K562 (cell line): ENCODE data around the gene MED12. TPM values are rescaled to one million over a fixed set of nuclear protein-coding genes. Genes with fewer than 3 reads are reported as not detected.
A peak's percentile ranks its signal among the peaks of the same experiment; 100 is the strongest.

Source experiments
- ATAC-seq: fragments of 200-7000 bp; cut with Tn5 transposase; 3 replicates; pipeline ENCODE4 v1.9.1; 2020; ENCODE audit warnings: moderate library complexity
- BruUV-seq: library from RNA; stranded (reverse); fragments of 400-500 nt; replicated peaks from 2 replicates; lab custom pipeline; 2021; lab: Mats Ljungman, UMichigan
- CTCF ChIA-PET: fragments of 300-600 bp; formaldehyde crosslinking; extraction: SDS; loops from one replicate; lab custom pipeline; 2021; ENCODE audit warnings: low intra/inter-chr PET ratio; lab: Yijun Ruan, JAX
- POLR2A ChIA-PET: fragments of 300-600, 350-650 bp; sonication (Branson Sonifier 250); formaldehyde crosslinking; extraction: SDS; loops from one replicate; lab custom pipeline; 2021; ENCODE audit warnings: antibody characterized with exemption, inconsistent platforms; lab: Yijun Ruan, JAX
- DNase-seq, 4 experiments: peaks; one replicate each; pipeline versions ENCODE4 v3.0.0 to v3.0.0-alpha.2; 2011 to 2018; ENCODE audit warnings: low spot score in 3 of 4, mixed read lengths in 3 of 4; ENCODE audit errors: extremely low read depth in 1 of 4
- FAIRE-seq: peaks from 2 replicates; lab custom pipeline; 2011; peaks lifted over from hg19 to GRCh38; lab: Jason Lieb, UNC
- H2AFZ ChIP-seq: 2 replicates; pipeline ENCODE4 v1.6.0; 2011; ENCODE audit warnings: low read depth, low read length, control low read depth, inconsistent platforms
- H3K27ac ChIP-seq: fragments of 200-600 bp; 3 replicates; pipeline ENCODE4 v1.8.0; 2011; ENCODE audit warnings: low read depth, mild to moderate bottlenecking, control low read depth, inconsistent platforms, low read length, moderate library complexity, mixed read lengths; ENCODE audit errors: extremely low read depth
- H3K27me3 ChIP-seq, 2 experiments: fragments of 300-600 bp in 1 of 2; 2 replicates in 1 of 2; 3 replicates in 1 of 2; pipeline versions ENCODE4 v1.6.0 to v1.8.0; 2011; ENCODE audit warnings: inconsistent platforms in 2 of 2, low read length in 2 of 2, mild to moderate bottlenecking in 1 of 2, mixed read lengths in 1 of 2, moderate library complexity in 1 of 2; ENCODE audit not compliant: control insufficient read depth in 2 of 2, insufficient read depth in 2 of 2
- H3K36me3 ChIP-seq: fragments of 300-600 bp; 3 replicates; pipeline ENCODE4 v1.8.0; 2011; ENCODE audit warnings: mild to moderate bottlenecking, low read length, inconsistent platforms; ENCODE audit not compliant: control insufficient read depth, insufficient read depth
- H3K4me1 ChIP-seq, 2 experiments: fragments of 200-600 bp in 1 of 2; replicated peaks in 1 of 2; 2 replicates in 1 of 2; 3 replicates in 1 of 2; pipeline versions ENCODE4 v1.5.1 to v1.8.0; 2011; ENCODE audit warnings: inconsistent platforms in 2 of 2, low read length in 2 of 2, mild to moderate bottlenecking in 1 of 2, mixed read lengths in 1 of 2, moderate library complexity in 1 of 2; ENCODE audit not compliant: control insufficient read depth in 2 of 2, insufficient read depth in 2 of 2
- H3K4me2 ChIP-seq: 2 replicates; pipeline ENCODE4 v1.6.1; 2011; ENCODE audit warnings: low read length, control low read depth, inconsistent platforms, mixed read lengths; ENCODE audit not compliant: insufficient read depth
- H3K4me3 ChIP-seq: fragments of 200-600 bp; sonication (generic), shearing (Covaris generic); 2 replicates; pipeline ENCODE4 v1.5.1; 2016; ENCODE audit warnings: control low read depth, inconsistent platforms
- H3K79me2 ChIP-seq: fragments of 200-600 bp; 3 replicates; pipeline ENCODE4 v1.8.0; 2011; ENCODE audit warnings: low read length, inconsistent platforms; ENCODE audit not compliant: control insufficient read depth, insufficient read depth
- H3K9ac ChIP-seq, 2 experiments: 2 replicates each; pipeline versions ENCODE4 v1.6.0 to v1.6.1; 2011; ENCODE audit warnings: low read depth in 2 of 2, low read length in 2 of 2, control low read depth in 1 of 2, inconsistent platforms in 1 of 2, mild to moderate bottlenecking in 1 of 2, mixed read lengths in 1 of 2; ENCODE audit not compliant: insufficient read depth in 1 of 2
- H3K9me1 ChIP-seq: one replicate; pipeline ENCODE4 v1.6.0; 2011; ENCODE audit warnings: inconsistent platforms, mild to moderate bottlenecking, low read length, moderate library complexity; ENCODE audit not compliant: control insufficient read depth, insufficient read depth
- H3K9me3 ChIP-seq: replicated peaks from 2 replicates; pipeline ENCODE4 v1.5.1; 2011; ENCODE audit warnings: low read depth, low read length, inconsistent platforms; ENCODE audit not compliant: control insufficient read depth, insufficient read depth
- H4K20me1 ChIP-seq: replicated peaks from 2 replicates; pipeline ENCODE4 v1.6.1; 2011; ENCODE audit warnings: low read length, inconsistent platforms, mixed read lengths; ENCODE audit not compliant: control insufficient read depth, insufficient read depth
- CC2D1A ChIP-seq: fragments of 450-650 bp; IDR thresholded peaks from 2 replicates; pipeline ENCODE4 v1.6.1; 2017; ENCODE audit warnings: mild to moderate bottlenecking
- GATAD2A ChIP-seq: fragments of 450-650 bp; IDR thresholded peaks from 2 replicates; pipeline ENCODE4 v1.6.1; 2017
- GTF2F1 ChIP-seq: IDR thresholded peaks from 2 replicates; pipeline ENCODE4 v1.6.1; 2011; ENCODE audit warnings: low read depth, low read length, improper control_type of control experiment
- HDAC1 ChIP-seq, 2 experiments: fragments of 450-650 bp; IDR thresholded peaks; 2 replicates each; pipeline ENCODE4 v1.6.1; 2016 to 2017; ENCODE audit warnings: inconsistent platforms in 1 of 2, mild to moderate bottlenecking in 1 of 2, moderate library complexity in 1 of 2
- KDM1A ChIP-seq, 2 experiments: fragments of 450-650 bp; IDR thresholded peaks; 2 replicates each; pipeline ENCODE4 v1.6.1; 2016; ENCODE audit warnings: mild to moderate bottlenecking in 2 of 2
- MCM3 ChIP-seq: fragments of 450-650 bp; IDR thresholded peaks from 2 replicates; pipeline ENCODE4 v1.6.1; 2016
- NCOR1 ChIP-seq: fragments of 450-650 bp; IDR thresholded peaks from 2 replicates; pipeline ENCODE4 v1.6.1; 2016; ENCODE audit warnings: mild to moderate bottlenecking, moderate library complexity
- TCF3 ChIP-seq: sonication (generic); formaldehyde crosslinking; IDR thresholded peaks from 2 replicates; pipeline ENCODE4 v1.4.0; 2020; ENCODE audit warnings: mild to moderate bottlenecking, missing genetic modification reagents
- ZEB2 ChIP-seq: fragments of 450-650 bp; IDR thresholded peaks from 2 replicates; pipeline ENCODE4 v1.6.1; 2016
- WGBS: fragments of 100-300 bp; shearing (Covaris generic); methylation state at CpG from one replicate; pipeline ENCODE4 v1.1.6; 2016; ENCODE audit warnings: low coverage, mixed read lengths; ENCODE audit not compliant: insufficient coverage; ENCODE audit errors: missing lambda C conversion rate; 5-methylcytosine and 5-hydroxymethylcytosine counted together
- in situ Hi-C: fragments of 300-500 bp; cut with MboI; formaldehyde crosslinking; loops from 4 replicates; pipeline ENCODE4 v1.15.0; 2018; ENCODE audit warnings: inconsistent platforms, mixed read lengths
- intact Hi-C: fragments of 100-400 bp; cut with micrococcal nuclease; formaldehyde crosslinking; loops from 2 replicates; pipeline ENCODE4 v1.14.2; 2022
- polyA plus RNA-seq, 8 experiments: library from polyadenylated mRNA; depleted of rRNA in 4 of 8; stranded (reverse) in 5 of 8; unstranded in 3 of 8; fragments of >200 nt; fragmentation: Nextera tagmentation in 2 of 8; fragmentation: Illumina TruSeq in 1 of 8; extraction: Ambion mirVana in 2 of 8; extraction: Trizol in 1 of 8; gene quantifications; 2 replicates each; pipeline versions ENCODE4 v1.2.1 to v1.2.3, GENCODE V29; 2011 to 2014; ENCODE audit warnings: inconsistent platforms in 1 of 8, missing spikeins in 1 of 8
- total RNA-seq, 7 experiments: library from RNA; depleted of rRNA in 6 of 7; stranded (reverse); fragments of >200 nt in 6 of 7; fragmentation: Illumina TruSeq in 2 of 7; extraction: Trizol in 2 of 7; gene quantifications; 2 replicates each; pipeline versions ENCODE4 v1.2.1 to v1.2.3, GENCODE V29; 2011 to 2021; ENCODE audit warnings: low replicate concordance in 1 of 7
- TF ChIP-seq, protein P1 (sequence below): sonication (generic); IDR thresholded peaks from 2 replicates; pipeline ENCODE4 v1.6.1; 2016
- TF ChIP-seq, protein P2 (sequence below): fragments of 250-450 bp; sonication (Bioruptor Pico); IDR thresholded peaks from 2 replicates; pipeline ENCODE4 v1.9.0; 2021; ENCODE audit warnings: mild to moderate bottlenecking, inconsistent platforms
- TF ChIP-seq, protein P3 (sequence below): fragments of 450-650 bp; IDR thresholded peaks from 2 replicates; pipeline ENCODE4 v1.6.1; 2018; ENCODE audit warnings: mild to moderate bottlenecking, low read depth; ENCODE audit not compliant: partially characterized antibody
- TF ChIP-seq, protein P4 (sequence below): sonication (generic); formaldehyde crosslinking; IDR thresholded peaks from 2 replicates; pipeline ENCODE4 v1.9.0; 2022; ENCODE audit warnings: mild to moderate bottlenecking, missing genetic modification reagents
- TF ChIP-seq, protein P5 (sequence below), 2 experiments: fragments of 450-650 bp; IDR thresholded peaks; 2 replicates each; pipeline ENCODE4 v1.6.1; 2018; ENCODE audit warnings: mild to moderate bottlenecking in 2 of 2, low read depth in 1 of 2; ENCODE audit not compliant: partially characterized antibody in 2 of 2

The MED12 gene
- total and polyA plus RNA-seq, 9 of the 15 experiments (the other 6 are each of a cell fraction or from before 2014, with no cell fraction given), result 1.6 to 49.7 (median 8.6) TPM

DNA sequence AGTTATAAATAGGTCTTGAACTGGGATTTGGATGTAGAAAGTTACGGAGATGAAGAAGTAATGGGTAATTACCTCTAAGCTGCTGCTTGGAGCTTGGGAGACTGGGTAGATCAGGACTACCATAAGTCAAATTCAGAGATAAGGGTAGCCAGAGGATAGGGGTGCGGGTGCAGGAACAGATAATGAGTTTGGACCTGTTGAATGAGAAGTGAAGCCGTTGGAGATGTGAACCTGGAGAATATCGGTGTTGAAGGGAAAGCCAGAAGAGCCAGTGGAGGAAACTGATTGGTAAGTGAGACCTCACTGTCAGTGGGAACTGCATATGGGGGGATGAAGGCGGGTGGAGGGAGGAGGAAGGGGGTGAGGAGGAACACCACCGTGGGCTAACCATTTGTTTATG lies 23.4 kb upstream of the MED12 start:
- Histone ChIP-seq H3K79me2 (peaks cover 11% of the 10 kb centered on the region), H3K9me1 (no peaks in the 10 kb centered on the region), H3K27ac (peak overlapping the region; percentile 67), H3K4me3 (peak overlapping the region; percentile 59), H3K9me3 (no peaks in the 10 kb centered on the region), H3K36me3 (no peaks in the 10 kb centered on the region), H3K27me3 (no peaks in the 10 kb centered on the region), H3K4me2 (peak overlapping the region; percentile 87), H3K4me1 (peaks cover 14 to 24% of the 10 kb centered on the region in 2 experiments; a peak in 4 of 5 replicates), H3K9ac (peak overlapping the region; percentile 71 to 95; a peak in 3 of 4 replicates), H4K20me1 (no peaks in the 10 kb centered on the region), H2AFZ (peak overlapping the region; percentile 96)
- FAIRE-seq (peak; percentile 86), ATAC-seq (peak; percentile 23), DNase-seq (peak in 2 of 4 experiments; percentile 68 to 72)
- TSS peak; percentile 90 for BruUV-seq
- intact Hi-C loops (no loop called here), in situ Hi-C loops (loop anchor here (5.0 kb wide), 1 partner anchor 82 kb away; no protein-coding TSS in a partner anchor)
- POLR2A ChIA-PET, result no interaction called here
- CTCF ChIA-PET, result no interaction called here
- 2% methylated on average over 4 of the region's 6 CpGs for WGBS
- TF ChIP-seq GTF2F1, result no peak
- TF ChIP-seq KDM1A (IDR thresholded peaks at IDR 0.05), result peak; percentile 28 to 53; a peak in 1 of 4 replicates
- peak; percentile 69 for TF ChIP-seq TCF3
- TF ChIP-seq, protein P1, sequence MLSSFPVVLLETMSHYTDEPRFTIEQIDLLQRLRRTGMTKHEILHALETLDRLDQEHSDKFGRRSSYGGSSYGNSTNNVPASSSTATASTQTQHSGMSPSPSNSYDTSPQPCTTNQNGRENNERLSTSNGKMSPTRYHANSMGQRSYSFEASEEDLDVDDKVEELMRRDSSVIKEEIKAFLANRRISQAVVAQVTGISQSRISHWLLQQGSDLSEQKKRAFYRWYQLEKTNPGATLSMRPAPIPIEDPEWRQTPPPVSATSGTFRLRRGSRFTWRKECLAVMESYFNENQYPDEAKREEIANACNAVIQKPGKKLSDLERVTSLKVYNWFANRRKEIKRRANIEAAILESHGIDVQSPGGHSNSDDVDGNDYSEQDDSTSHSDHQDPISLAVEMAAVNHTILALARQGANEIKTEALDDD, result peak; percentile 72; the same call in 1 of the 2 replicates
- TF ChIP-seq CC2D1A, result 0 out of 2 replicates have a peak, but pooled peaks have one; percentile 22
- TF ChIP-seq, protein P2, sequence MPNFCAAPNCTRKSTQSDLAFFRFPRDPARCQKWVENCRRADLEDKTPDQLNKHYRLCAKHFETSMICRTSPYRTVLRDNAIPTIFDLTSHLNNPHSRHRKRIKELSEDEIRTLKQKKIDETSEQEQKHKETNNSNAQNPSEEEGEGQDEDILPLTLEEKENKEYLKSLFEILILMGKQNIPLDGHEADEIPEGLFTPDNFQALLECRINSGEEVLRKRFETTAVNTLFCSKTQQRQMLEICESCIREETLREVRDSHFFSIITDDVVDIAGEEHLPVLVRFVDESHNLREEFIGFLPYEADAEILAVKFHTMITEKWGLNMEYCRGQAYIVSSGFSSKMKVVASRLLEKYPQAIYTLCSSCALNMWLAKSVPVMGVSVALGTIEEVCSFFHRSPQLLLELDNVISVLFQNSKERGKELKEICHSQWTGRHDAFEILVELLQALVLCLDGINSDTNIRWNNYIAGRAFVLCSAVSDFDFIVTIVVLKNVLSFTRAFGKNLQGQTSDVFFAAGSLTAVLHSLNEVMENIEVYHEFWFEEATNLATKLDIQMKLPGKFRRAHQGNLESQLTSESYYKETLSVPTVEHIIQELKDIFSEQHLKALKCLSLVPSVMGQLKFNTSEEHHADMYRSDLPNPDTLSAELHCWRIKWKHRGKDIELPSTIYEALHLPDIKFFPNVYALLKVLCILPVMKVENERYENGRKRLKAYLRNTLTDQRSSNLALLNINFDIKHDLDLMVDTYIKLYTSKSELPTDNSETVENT (CRISPR knock-in tag), result no peak
- peak; percentile 78; the same call in 1 of the 2 replicates for TF ChIP-seq GATAD2A
- peak in 1 of 2 experiments; percentile 26; a peak in 1 of 4 replicates for TF ChIP-seq HDAC1 (IDR thresholded peaks at IDR 0.05)
- TF ChIP-seq ZEB2, result peak; percentile 57; the same call in 1 of the 2 replicates
- TF ChIP-seq, protein P3, sequence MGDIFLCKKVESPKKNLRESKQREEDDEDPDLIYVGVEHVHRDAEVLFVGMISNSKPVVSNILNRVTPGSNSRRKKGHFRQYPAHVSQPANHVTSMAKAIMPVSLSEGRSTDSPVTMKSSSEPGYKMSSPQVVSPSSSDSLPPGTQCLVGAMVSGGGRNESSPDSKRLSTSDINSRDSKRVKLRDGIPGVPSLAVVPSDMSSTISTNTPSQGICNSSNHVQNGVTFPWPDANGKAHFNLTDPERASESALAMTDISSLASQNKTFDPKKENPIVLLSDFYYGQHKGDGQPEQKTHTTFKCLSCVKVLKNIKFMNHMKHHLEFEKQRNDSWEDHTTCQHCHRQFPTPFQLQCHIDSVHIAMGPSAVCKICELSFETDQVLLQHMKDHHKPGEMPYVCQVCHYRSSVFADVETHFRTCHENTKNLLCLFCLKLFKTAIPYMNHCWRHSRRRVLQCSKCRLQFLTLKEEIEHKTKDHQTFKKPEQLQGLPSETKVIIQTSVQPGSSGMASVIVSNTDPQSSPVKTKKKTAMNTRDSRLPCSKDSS, result no peak
- TF ChIP-seq NCOR1, result peak; percentile 67
- TF ChIP-seq, protein P4, sequence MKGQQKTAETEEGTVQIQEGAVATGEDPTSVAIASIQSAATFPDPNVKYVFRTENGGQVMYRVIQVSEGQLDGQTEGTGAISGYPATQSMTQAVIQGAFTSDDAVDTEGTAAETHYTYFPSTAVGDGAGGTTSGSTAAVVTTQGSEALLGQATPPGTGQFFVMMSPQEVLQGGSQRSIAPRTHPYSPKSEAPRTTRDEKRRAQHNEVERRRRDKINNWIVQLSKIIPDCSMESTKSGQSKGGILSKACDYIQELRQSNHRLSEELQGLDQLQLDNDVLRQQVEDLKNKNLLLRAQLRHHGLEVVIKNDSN (CRISPR knock-in tag), result no peak
- TF ChIP-seq MCM3, result no peak
- TF ChIP-seq, protein P5, sequence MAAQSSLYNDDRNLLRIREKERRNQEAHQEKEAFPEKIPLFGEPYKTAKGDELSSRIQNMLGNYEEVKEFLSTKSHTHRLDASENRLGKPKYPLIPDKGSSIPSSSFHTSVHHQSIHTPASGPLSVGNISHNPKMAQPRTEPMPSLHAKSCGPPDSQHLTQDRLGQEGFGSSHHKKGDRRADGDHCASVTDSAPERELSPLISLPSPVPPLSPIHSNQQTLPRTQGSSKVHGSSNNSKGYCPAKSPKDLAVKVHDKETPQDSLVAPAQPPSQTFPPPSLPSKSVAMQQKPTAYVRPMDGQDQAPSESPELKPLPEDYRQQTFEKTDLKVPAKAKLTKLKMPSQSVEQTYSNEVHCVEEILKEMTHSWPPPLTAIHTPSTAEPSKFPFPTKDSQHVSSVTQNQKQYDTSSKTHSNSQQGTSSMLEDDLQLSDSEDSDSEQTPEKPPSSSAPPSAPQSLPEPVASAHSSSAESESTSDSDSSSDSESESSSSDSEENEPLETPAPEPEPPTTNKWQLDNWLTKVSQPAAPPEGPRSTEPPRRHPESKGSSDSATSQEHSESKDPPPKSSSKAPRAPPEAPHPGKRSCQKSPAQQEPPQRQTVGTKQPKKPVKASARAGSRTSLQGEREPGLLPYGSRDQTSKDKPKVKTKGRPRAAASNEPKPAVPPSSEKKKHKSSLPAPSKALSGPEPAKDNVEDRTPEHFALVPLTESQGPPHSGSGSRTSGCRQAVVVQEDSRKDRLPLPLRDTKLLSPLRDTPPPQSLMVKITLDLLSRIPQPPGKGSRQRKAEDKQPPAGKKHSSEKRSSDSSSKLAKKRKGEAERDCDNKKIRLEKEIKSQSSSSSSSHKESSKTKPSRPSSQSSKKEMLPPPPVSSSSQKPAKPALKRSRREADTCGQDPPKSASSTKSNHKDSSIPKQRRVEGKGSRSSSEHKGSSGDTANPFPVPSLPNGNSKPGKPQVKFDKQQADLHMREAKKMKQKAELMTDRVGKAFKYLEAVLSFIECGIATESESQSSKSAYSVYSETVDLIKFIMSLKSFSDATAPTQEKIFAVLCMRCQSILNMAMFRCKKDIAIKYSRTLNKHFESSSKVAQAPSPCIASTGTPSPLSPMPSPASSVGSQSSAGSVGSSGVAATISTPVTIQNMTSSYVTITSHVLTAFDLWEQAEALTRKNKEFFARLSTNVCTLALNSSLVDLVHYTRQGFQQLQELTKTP (IDR thresholded peaks at IDR 0.05; ENCODE audit: low read depth in 1 of 2, partially characterized antibody in 2 of 2), result no peak
